GM12865 (cell line): ENCODE data around the gene NUDT1.
"Not testable (repeated sequence)": the region's sequence is repeated elsewhere in the genome, so short reads cannot be mapped to it uniquely, and the experiment has no call there.

Source experiments
- DNase-seq: peaks from one replicate; pipeline ENCODE4 v3.0.0; 2010; ENCODE audit warnings: low read depth
- H3K4me3 ChIP-seq: 2 replicates; pipeline ENCODE4 v1.5.1; 2011; ENCODE audit warnings: mild to moderate bottlenecking, low read depth, low read length, control low read depth
- CTCF ChIP-seq: IDR thresholded peaks from 2 replicates; pipeline ENCODE4 v1.5.1; 2011; ENCODE audit warnings: low read length, control low read depth, low read depth, inconsistent platforms; ENCODE audit not compliant: insufficient read depth; ENCODE audit errors: missing control alignments

The NUDT1 gene

GRCh38 chr7:2259480-2259879 is 17.5 kb downstream of the NUDT1 start:
- TF ChIP-seq CTCF = no peak
- peak overlapping the region; percentile 15; the same call in 1 of the 2 replicates for H3K4me3 ChIP-seq
- DNase-seq = no peak

GRCh38 chr7:2260820-2261219 is 18.8 kb downstream of the NUDT1 start:
- peak; percentile 24 for DNase-seq
- no peak overlapping the region for H3K4me3 ChIP-seq
- no peak for TF ChIP-seq CTCF

GRCh38 chr7:2261611-2262010 is 19.6 kb downstream of the NUDT1 start:
- peak; percentile 59 for DNase-seq
- TF ChIP-seq CTCF = no peak
- H3K4me3 ChIP-seq = no peak overlapping the region

GRCh38 chr7:2263176-2263575 is 21.1 kb downstream of the NUDT1 start:
- DNase-seq = no peak
- no peak for TF ChIP-seq CTCF
- no peak overlapping the region for H3K4me3 ChIP-seq

- DNase-seq = no peak
- no peak overlapping the region for H3K4me3 ChIP-seq
- TF ChIP-seq CTCF = no peak
Observed at GRCh38 chr7:2264158-2264557, 22.1 kb downstream of the NUDT1 start.

GRCh38 chr7:2266911-2267310 is 24.9 kb downstream of the NUDT1 start:
- H3K4me3 ChIP-seq = no peak overlapping the region
- no peak for DNase-seq
- no peak for TF ChIP-seq CTCF

GRCh38 chr7:2269089-2269990 is 27.3 kb downstream of the NUDT1 start:
- DNase-seq = not testable (repeated sequence)

More at GRCh38 chr7:2269089-2269990, 27.3 kb downstream of the NUDT1 start:
- H3K4me3 ChIP-seq = not testable (repeated sequence)
